ENCODE data around the gene ZNF346.

ZNF346 gene

DNA sequence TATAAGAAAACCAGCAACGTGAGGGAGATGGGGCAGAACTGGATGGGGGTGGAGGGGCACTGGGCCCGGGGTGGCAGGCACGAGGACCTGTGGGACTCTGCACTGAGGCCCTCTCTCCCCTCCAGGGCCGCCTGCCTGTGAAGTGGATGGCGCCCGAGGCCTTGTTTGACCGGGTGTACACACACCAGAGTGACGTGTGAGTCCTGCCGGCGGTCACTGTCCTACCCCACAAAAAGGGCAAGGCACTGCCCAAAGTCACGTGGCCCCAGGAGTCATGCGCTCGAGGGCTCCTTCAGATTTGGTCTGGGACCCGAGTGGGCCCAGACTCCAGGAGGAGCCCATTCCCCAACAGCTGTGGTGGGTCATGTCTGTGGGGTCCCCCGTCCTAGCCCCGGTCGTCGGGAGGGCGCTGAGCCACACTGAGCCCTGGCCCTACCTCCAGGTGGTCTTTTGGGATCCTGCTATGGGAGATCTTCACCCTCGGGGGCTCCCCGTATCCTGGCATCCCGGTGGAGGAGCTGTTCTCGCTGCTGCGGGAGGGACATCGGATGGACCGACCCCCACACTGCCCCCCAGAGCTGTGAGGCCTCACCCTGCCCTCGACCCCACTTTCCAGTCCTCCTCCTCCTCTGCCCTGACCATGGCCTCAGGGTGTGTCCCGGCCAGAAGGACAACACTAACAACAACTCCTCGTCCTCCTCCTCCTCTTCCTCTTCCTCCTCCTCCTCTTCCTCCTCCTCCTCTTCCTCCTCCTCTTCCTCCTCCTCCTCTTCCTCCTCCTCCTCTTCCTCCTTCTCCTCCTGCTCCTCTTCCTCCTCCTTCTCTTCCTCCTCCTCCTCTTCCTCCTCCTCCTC is 73.9 kb downstream of the ZNF346 start:
- no peaks in the 10 kb centered on the region for H3K9me3 Mint-ChIP-seq
- no peak overlapping the region for H3K4me3 Mint-ChIP-seq
- peaks cover 12% of the 10 kb centered on the region for H3K27me3 Mint-ChIP-seq
- ATAC-seq (ENCODE audit: low read depth) (no peak), DNase-seq (ENCODE audit: low spot score in 2 of 2) (no peak)
- H3K27ac Mint-ChIP-seq = no peak overlapping the region
- peaks cover 2% of the 10 kb centered on the region for H3K36me3 Mint-ChIP-seq
- H3K4me1 Mint-ChIP-seq = peaks cover 7% of the 10 kb centered on the region

DNA sequence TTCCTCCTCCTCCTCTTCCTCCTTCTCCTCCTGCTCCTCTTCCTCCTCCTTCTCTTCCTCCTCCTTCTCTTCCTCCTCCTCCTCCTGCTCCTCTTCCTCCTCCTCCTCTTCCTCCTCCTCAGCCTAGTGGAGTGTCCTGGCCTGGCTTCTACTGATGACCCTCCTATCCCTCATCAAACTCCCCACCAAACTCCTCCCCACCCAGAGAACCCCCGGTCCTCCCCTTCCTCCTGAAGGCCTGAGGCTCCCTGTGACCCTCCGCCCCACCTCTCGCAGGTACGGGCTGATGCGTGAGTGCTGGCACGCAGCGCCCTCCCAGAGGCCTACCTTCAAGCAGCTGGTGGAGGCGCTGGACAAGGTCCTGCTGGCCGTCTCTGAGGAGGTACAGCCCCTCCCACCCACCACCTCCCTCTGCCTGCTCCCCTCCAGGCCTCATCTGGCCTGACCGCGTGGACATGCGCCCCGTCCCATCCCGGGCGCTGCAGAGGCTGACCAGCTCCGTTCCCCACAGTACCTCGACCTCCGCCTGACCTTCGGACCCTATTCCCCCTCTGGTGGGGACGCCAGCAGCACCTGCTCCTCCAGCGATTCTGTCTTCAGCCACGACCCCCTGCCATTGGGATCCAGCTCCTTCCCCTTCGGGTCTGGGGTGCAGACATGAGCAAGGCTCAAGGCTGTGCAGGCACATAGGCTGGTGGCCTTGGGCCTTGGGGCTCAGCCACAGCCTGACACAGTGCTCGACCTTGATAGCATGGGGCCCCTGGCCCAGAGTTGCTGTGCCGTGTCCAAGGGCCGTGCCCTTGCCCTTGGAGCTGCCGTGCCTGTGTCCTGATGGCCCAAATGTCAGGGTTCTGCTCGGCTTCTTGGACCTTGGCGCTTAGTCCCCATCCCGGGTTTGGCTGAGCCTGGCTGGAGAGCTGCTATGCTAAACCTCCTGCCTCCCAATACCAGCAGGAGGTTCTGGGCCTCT is 74.8 kb downstream of the ZNF346 start:
- no peak for DNase-seq (ENCODE audit: low spot score in 2 of 2)
- Mint-ChIP-seq H3K9me3 (no peaks in the 10 kb centered on the region), H3K27ac (peak overlapping the region; percentile 39), H3K36me3 (peaks cover 2% of the 10 kb centered on the region), H3K27me3 (peaks cover 12% of the 10 kb centered on the region), H3K4me3 (no peak overlapping the region), H3K4me1 (peaks cover 7% of the 10 kb centered on the region)
- ATAC-seq (ENCODE audit: low read depth) = no peak

DNA sequence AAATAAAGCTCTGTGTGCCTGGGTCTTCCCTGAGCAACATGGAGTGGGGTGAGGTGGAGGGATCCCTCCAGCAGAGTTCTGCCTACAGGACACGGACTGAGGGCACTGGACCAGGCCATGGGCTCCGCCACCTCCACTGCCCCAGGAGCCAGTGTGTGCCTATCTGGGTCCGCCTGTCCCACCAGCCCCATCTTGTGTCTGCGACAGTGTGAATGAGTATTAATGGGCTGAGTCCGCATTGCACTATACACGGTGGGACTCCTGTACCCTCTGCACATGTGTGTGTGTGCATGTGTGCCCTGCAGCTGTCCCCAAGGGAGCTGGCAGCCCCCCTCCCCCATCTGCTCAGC is 75.6 kb downstream of the ZNF346 start:
- no peak for ATAC-seq (ENCODE audit: low read depth)
- H3K27me3 Mint-ChIP-seq = peaks cover 12% of the 10 kb centered on the region
- H3K4me1 Mint-ChIP-seq = peaks cover 7% of the 10 kb centered on the region
- H3K9me3 Mint-ChIP-seq = no peaks in the 10 kb centered on the region
- H3K36me3 Mint-ChIP-seq = peaks cover 2% of the 10 kb centered on the region
- H3K27ac Mint-ChIP-seq = no peak overlapping the region
- H3K4me3 Mint-ChIP-seq = no peak overlapping the region
- no peak for DNase-seq (ENCODE audit: low spot score in 2 of 2)

DNA sequence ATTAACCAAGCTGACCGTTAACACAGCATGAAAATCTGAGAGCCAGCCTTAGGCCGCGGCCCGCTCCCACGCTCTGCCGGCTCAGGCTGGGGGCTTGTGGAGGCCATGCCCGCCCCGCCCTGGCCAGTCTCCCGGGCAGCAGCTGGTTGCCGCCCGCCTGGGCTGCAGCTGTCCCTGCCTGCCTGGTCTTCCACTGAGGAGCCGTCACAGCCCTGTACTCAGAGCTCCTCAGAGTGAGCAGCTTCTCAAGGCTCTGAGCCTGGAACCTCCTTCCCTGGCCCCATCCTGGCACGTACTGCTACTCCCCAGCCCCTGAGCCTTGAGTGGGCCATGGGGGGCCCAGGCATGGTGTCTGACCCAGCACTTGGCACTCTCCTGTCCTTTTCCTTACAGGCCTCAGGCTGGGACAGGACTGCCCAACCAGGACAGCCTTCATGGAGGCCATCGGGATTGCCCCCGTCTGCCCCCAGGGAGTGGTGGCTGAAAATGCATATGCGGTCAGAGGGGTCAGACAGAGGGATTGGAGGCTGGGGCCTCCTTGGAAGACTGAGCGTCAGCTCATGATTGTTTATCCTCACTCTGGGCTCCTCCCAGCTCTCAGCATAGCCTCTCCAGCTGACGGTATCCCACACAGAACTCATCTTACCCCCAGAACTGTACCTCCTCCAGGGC is 76.1 kb downstream of the ZNF346 start:
- H3K4me3 Mint-ChIP-seq = no peak overlapping the region
- ATAC-seq (ENCODE audit: low read depth) (no peak), DNase-seq (ENCODE audit: low spot score in 2 of 2) (no peak)
- no peak overlapping the region for H3K27ac Mint-ChIP-seq
- H3K27me3 Mint-ChIP-seq = peaks cover 14% of the 10 kb centered on the region
- peaks cover 2% of the 10 kb centered on the region for H3K36me3 Mint-ChIP-seq
- peaks cover 7% of the 10 kb centered on the region for H3K4me1 Mint-ChIP-seq
- no peaks in the 10 kb centered on the region for H3K9me3 Mint-ChIP-seq

DNA sequence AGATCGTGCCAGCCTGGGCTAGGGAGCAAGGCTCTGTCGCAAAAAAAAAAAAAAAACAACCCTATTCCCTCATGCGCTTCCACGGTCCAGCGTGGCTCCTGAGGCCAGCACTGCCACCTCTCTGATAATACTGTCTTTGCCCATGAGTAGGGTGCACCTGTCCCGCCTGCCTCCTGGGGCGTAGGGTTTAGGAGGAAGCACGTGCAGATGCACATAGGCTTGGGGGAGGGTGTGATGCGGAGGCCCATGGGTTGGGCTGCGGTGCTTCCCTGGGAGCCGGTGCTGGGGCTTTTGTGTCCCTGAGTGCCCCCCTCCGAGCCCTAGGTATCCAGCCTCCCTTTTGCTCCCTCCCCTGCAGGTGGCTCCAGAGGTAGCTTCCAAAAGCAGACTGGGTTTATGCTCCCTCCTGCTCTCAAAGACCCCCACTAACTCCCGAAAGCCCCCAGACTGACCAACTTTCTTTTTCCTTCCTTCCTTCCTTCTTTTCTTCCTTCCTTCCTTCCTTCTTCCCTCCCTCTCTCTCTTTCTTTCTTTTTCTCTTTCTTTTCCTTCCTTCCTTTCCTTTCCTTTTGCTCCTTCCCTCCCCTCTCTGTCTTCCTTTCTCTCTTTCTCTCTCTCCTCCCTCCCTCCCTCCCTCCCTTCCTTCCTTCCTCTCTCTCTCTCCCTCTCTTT is 77.1 kb downstream of the ZNF346 start:
- DNase-seq (ENCODE audit: low spot score in 2 of 2) = no peak
- Mint-ChIP-seq H3K4me3 (no peak overlapping the region), H3K4me1 (peaks cover 7% of the 10 kb centered on the region), H3K9me3 (no peaks in the 10 kb centered on the region), H3K36me3 (peaks cover 2% of the 10 kb centered on the region), H3K27me3 (peaks cover 14% of the 10 kb centered on the region), H3K27ac (peak overlapping the region; percentile 78)
- ATAC-seq (ENCODE audit: low read depth) = peak; percentile 88

DNA sequence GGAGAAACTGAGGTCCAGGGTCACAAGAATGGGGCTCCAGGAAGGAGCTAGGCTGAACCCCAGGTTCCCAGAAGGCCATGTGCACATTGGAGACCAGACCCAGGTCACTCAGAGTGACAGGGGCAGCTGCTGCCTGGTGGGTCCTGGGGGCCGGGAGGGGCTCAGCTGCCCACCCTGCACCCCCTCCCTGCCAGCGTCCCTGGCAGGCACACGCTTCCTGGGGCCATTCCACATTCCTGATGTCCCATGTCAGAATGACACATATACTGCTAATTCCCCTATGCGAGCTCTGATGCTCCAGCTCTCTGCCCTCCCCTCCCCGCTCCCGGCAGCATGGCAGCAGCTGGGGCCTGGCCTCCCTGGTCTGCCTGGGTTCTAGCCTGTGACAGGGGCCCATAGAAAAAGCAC is 78.2 kb downstream of the ZNF346 start:
- no peak for ATAC-seq (ENCODE audit: low read depth)
- H3K36me3 Mint-ChIP-seq = peaks cover 2% of the 10 kb centered on the region
- H3K27ac Mint-ChIP-seq = no peak overlapping the region
- no peaks in the 10 kb centered on the region for H3K9me3 Mint-ChIP-seq
- peaks cover 13% of the 10 kb centered on the region for H3K27me3 Mint-ChIP-seq
- H3K4me1 Mint-ChIP-seq = peaks cover 7% of the 10 kb centered on the region
- H3K4me3 Mint-ChIP-seq = no peak overlapping the region
- no peak for DNase-seq (ENCODE audit: low spot score in 2 of 2)

DNA sequence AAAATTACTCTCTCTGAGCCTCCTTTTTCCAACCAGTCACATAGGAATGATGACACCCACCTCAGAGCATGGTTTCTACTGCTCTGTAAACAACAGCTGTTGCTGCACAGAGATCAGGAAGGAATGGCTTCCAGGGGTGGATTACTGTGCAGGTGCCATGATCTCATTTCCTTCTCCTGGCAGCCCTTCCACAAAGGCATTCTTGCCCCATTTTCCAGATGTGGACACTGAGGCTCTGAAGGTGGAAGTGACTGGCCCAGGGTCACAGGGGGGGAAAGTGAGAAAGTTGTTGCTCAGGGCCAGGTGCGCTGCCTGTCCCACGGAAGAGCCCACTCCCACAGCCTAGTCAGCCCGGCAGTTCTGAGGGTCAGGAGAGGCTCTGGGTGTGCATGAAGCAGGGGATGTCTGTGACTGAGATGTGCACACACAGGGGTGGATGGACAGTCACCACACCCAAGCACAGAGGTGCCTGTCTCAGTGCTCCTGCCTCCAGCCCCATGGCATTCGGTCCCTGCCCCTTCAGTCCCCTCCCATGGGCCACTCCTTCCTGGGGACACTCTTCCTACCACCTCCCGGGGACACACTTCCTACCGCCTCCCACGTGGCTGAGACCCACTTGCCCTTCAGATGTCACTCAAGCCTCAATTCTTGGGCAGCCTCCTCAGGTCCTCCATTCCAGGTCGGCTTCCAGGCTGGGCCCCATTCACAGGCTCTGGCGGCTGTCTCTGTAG is 81.2 kb downstream of the ZNF346 start:
- ATAC-seq (ENCODE audit: low read depth) = no peak
- H3K36me3 Mint-ChIP-seq = no peaks in the 10 kb centered on the region
- DNase-seq (ENCODE audit: low spot score in 2 of 2) = no peak
- peaks cover 5% of the 10 kb centered on the region for H3K4me1 Mint-ChIP-seq
- no peak overlapping the region for H3K27ac Mint-ChIP-seq
- H3K9me3 Mint-ChIP-seq = no peaks in the 10 kb centered on the region
- H3K4me3 Mint-ChIP-seq = no peak overlapping the region
- peaks cover 12% of the 10 kb centered on the region for H3K27me3 Mint-ChIP-seq

DNA sequence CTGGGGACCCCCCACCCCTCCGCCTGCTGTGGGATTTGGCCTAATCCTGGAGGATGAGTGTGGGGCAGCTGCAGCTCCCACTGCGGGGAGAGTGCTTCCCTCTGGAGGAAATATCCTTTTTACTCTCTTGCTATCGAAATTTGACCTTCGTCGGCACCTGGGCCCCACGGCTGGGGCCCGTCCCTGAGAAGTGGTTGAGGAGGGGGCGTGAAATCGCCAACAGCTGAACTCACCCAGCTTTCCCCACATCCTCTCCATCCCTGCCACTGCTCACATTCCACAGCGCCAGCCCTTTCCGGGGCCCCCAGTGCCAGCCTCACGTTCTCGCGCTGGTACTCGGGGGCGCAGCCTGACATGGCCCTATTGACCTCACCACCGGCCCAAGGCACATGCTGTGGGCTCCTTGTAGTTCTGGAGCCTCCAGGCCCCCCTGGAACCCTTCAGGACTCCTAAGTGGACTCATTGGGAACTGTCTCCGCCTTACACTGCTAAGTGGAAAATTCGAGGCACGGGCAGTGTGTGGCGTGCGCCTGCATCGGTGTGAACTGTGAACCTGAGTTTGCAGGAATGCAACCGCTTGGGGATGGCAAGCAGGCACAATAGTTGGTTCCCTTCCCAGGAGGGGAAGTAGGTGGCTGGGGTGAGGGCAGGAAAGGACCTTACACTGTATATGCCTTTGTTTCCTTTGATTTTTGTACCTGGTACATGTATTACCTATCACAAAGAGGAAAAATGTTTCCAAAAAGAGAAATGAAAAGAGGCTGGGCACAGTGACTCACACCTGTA is 83.4 kb downstream of the ZNF346 start:
- no peak overlapping the region for H3K27ac Mint-ChIP-seq
- H3K36me3 Mint-ChIP-seq = no peaks in the 10 kb centered on the region
- no peaks in the 10 kb centered on the region for H3K9me3 Mint-ChIP-seq
- H3K4me1 Mint-ChIP-seq = no peaks in the 10 kb centered on the region
- peaks cover 4% of the 10 kb centered on the region for H3K27me3 Mint-ChIP-seq
- ATAC-seq (ENCODE audit: low read depth) (no peak), DNase-seq (ENCODE audit: low spot score in 2 of 2) (no peak)
- no peak overlapping the region for H3K4me3 Mint-ChIP-seq

DNA sequence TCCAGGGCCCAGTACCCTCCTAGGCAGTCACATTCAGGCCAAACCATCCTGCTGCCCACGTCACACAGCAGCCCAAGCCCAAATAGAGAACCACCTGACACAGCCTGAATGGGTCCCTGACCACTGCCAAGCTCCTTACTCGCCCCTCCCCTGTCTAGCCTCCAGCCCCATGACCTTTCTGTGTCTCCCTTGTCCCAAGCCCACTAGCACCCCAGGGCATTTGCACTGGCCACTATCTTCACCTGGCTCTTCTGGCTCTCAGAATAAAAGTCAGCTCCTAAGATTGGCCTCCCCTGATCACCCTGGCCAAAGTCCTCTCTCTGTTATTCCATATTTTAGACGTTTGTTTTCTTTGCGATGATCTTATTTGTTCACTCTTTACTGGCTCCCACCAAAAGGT is 84.7 kb downstream of the ZNF346 start:
- ATAC-seq (ENCODE audit: low read depth) (no peak), DNase-seq (ENCODE audit: low spot score in 2 of 2) (no peak)
- Mint-ChIP-seq H3K27ac (no peak overlapping the region), H3K9me3 (no peaks in the 10 kb centered on the region), H3K4me1 (peaks cover 4% of the 10 kb centered on the region), H3K4me3 (no peak overlapping the region), H3K36me3 (no peaks in the 10 kb centered on the region), H3K27me3 (peaks cover 4% of the 10 kb centered on the region)

DNA sequence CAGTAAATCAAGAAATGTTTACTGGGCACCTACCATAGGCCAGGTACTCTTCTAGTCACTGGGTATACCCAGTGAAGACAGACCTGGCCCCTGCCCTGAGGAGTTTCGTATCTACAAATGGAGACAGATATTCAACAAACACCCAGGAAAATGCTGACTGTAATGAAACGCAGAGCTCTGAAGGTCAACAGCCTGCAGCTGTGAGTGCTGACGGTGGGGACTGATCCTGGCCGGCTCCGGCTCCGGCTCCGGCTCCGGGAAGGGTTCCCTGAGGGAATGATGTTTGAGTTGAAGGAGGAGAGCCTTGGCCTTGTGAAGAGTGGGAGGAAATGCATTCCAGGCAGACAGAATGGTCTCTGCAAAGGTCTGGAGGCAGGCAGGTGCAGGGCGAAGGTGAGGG is 87.3 kb downstream of the ZNF346 start:
- ATAC-seq (ENCODE audit: low read depth) (no peak), DNase-seq (ENCODE audit: low spot score in 2 of 2) (no peak)
- Mint-ChIP-seq H3K36me3 (no peaks in the 10 kb centered on the region), H3K4me1 (peaks cover 4% of the 10 kb centered on the region), H3K4me3 (no peak overlapping the region), H3K9me3 (no peaks in the 10 kb centered on the region), H3K27ac (no peak overlapping the region), H3K27me3 (peaks cover 1% of the 10 kb centered on the region)

DNA sequence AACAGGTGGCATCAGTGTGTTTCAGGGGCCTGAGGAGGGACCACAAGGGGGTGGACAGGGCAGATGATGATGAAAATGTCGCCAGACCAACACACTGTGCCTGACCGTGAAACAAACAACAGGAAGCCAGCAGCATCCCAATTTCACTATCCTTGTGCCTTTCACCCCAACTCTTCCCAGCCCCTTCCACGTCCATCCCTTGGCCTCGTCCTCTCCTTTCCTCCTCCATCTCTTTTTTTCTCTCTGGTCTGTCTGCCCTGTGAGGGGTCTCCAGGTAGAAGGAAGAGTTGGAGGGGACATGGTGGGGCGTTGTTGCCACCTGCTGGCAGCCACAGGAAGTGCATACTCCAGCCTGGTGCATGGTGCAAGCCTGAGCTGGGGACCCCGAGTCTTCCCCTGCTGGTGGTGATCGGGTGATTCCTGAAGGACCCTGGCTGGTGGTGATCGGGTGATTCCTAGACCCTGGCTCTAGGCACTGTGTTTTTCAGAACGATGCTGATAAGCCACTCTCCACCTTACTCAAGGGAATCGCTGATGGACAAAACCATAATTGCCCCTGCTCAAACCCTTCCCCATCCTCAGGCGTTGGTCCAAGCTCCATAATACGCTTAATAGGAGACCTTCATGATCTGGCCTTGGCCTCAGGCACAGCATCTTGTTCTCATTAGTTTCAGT is 89.4 kb downstream of the ZNF346 start:
- ATAC-seq (ENCODE audit: low read depth) (peak; percentile 58), DNase-seq (ENCODE audit: low spot score in 2 of 2) (peak; percentile 64 to 75)
- Mint-ChIP-seq H3K27ac (no peak overlapping the region), H3K4me1 (peaks cover 12% of the 10 kb centered on the region), H3K9me3 (no peaks in the 10 kb centered on the region), H3K27me3 (peaks cover 1% of the 10 kb centered on the region), H3K36me3 (no peaks in the 10 kb centered on the region), H3K4me3 (peak overlapping the region; percentile 62)

DNA sequence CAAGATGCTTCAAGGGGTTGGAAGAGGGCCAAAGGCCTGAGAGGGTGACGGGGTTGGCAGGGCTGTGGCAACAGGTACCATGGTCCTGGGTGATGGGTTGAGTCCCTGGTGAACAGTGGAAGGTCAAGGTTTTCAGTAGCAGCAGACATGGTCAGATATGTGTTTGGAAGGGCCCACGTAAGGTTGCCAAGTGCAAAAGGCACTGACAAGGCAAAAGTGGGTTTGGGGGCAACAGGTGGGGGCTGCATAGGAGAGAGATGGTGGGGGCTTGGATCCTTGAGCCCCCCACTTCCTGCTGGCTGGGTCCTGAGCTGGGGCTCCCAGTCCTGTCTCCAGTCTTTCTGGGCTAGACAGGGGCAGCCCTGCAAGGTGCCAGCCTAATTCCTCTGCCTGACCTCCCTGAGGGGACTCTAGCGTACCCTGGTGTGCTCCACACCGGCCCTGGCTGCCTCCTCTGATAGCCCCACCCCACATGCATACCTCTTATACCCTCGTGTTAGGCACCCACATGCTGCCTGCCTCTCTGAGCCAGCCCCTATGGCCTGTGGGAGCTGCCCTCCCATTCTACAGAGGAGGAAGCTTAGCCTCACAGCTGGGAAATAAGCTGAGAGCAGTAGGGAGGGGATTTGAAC is 90.2 kb downstream of the ZNF346 start:
- peaks cover 12% of the 10 kb centered on the region for H3K4me1 Mint-ChIP-seq
- ATAC-seq (ENCODE audit: low read depth) = no peak
- DNase-seq (ENCODE audit: low spot score in 2 of 2) = no peak
- H3K9me3 Mint-ChIP-seq = no peaks in the 10 kb centered on the region
- H3K4me3 Mint-ChIP-seq = no peak overlapping the region
- H3K27ac Mint-ChIP-seq = no peak overlapping the region
- H3K27me3 Mint-ChIP-seq = peaks cover 1% of the 10 kb centered on the region
- no peaks in the 10 kb centered on the region for H3K36me3 Mint-ChIP-seq

Data from memory B cell (primary cell).